Stomach (tissue), 9 donors: ENCODE results near the gene PLCB1. TPM values are rescaled to one million over a fixed set of nuclear protein-coding genes. Genes with fewer than 3 reads are reported as not detected.

Experiments
- DNase-seq, 2 donors: peaks; one replicate each; pipeline versions ENCODE4 v3.0.0 to v3.0.0-alpha.2; 2013 to 2019
- H3K27ac ChIP-seq, 5 donors: fragments of 200-600 bp in 4 of 5; sonication (generic) in 4 of 5; one replicate each; pipeline ENCODE4 v1.5.1; 2013 to 2019; ENCODE audit warnings: mild to moderate bottlenecking in 1 of 5, moderate library complexity in 1 of 5
- H3K27me3 ChIP-seq, 3 donors: fragments of 200-600 bp; sonication (generic); one replicate each; pipeline ENCODE4 v1.5.1; 2017 to 2019; ENCODE audit warnings: mixed run types in 1 of 3
- H3K36me3 ChIP-seq, 4 donors: fragments of 200-600 bp; sonication (generic); 1 replicate in 3 of 4; 2 replicates in 1 of 4; pipeline ENCODE4 v1.5.1; 2016 to 2019
- H3K4me1 ChIP-seq, 4 donors: fragments of 200-600 bp; sonication (generic); one replicate each; pipeline ENCODE4 v1.5.1; 2016 to 2019
- H3K4me3 ChIP-seq, 4 donors: fragments of 200-600 bp; sonication (generic) in 3 of 4; one replicate each; pipeline ENCODE4 v1.5.1; 2016 to 2019; ENCODE audit warnings: mild to moderate bottlenecking in 1 of 4
- H3K9me3 ChIP-seq, 4 donors: fragments of 200-600 bp; sonication (generic); one replicate each; pipeline ENCODE4 v1.5.1; 2016 to 2019
- CTCF ChIP-seq, 7 experiments: fragments of 450-650 bp in 4 of 7; fragments of 200-600 bp in 3 of 7; sonication (generic) in 3 of 7; IDR thresholded peaks; one replicate each; pipeline ENCODE4 v1.5.1; 2016 to 2019; ENCODE audit warnings: antibody characterized with exemption in 7 of 7, control low read depth in 2 of 7, mild to moderate bottlenecking in 1 of 7
- EP300 ChIP-seq: sonication (generic); formaldehyde crosslinking; IDR thresholded peaks from one replicate; pipeline ENCODE4 v1.6.1; 2017; ENCODE audit warnings: antibody characterized with exemption
- POLR2A ChIP-seq, 4 donors: fragments of 450-650 bp; IDR thresholded peaks; one replicate each; pipeline ENCODE4 v1.6.1; 2016; ENCODE audit warnings: antibody characterized with exemption in 4 of 4, control low read depth in 2 of 4, mild to moderate bottlenecking in 1 of 4, moderate library complexity in 1 of 4
- POLR2AphosphoS5 ChIP-seq, 3 donors: sonication (generic); formaldehyde crosslinking; IDR thresholded peaks; one replicate each; pipeline ENCODE4 v1.6.1; 2016; ENCODE audit warnings: antibody characterized with exemption in 3 of 3
- WGBS, 5 donors: extraction: QIAGEN DNeasy Blood & Tissue Kit in 3 of 5; methylation state at CpG; one replicate each; pipeline versions ENCODE4 v1.1.5 to v1.1.7; 2013 to 2018; 5-methylcytosine and 5-hydroxymethylcytosine counted together
- intact Hi-C: fragments of 100-400 bp; cut with DNase I; formaldehyde crosslinking; loops from one replicate; pipeline ENCODE4 v1.15.1; 2023; ENCODE audit warnings: low total_unique reads
- polyA plus RNA-seq, 3 donors: library from polyadenylated mRNA; stranded (reverse); fragments of 200-250 nt; gene quantifications; one replicate each; pipeline ENCODE4 v1.2.3, GENCODE V29; 2013
- total RNA-seq, 5 donors: library from RNA; depleted of rRNA; stranded (reverse); fragments of >200 nt; gene quantifications; one replicate each; pipeline versions ENCODE4 v1.1.0 to v1.2.3, GENCODE V29; 2014 to 2016
- donor health status: healthy with polysubstance abuse.
- donor health status: Bipolar disorder and iron deficiency.
- donor health status: healthy.

PLCB1 gene
- total and polyA plus RNA-seq, 8 donors = 4.1 to 66.5 (median 11.7) TPM

DNA sequence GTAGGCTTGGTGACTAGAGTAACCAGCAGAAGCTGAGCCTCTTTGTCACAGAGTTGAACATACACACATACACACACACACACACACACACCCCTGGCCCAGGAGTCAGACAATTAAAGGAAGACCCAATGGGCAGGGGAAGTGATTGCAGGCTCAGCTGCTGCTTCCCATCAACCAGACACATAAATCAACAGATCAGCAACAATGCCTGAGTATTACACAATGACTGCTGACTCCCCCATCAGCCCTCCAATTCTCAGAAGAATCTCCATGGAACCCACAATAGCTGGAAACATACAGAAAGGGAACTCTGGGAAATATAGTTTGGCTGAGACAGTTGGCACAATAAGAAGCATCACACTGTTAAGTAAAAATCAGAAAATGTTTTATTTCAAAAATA lies 666.4 kb downstream of the PLCB1 start:
- no peaks in the 10 kb centered on the region for H3K36me3 ChIP-seq
- peaks cover 0 to 6% (median 0%) of the 10 kb centered on the region in 4 donors for H3K4me1 ChIP-seq
- TF ChIP-seq POLR2AphosphoS5 (IDR thresholded peaks at IDR 0.05) (no peak), EP300 (no peak), POLR2A (IDR thresholded peaks at IDR 0.05) (no peak), CTCF (IDR thresholded peaks at IDR 0.05) (no peak)
- peak in 1 of 2 donors; percentile 22 for DNase-seq
- H3K27ac ChIP-seq = peak overlapping the region in 1 of 5 donors; percentile 17
- H3K4me3 ChIP-seq = no peak overlapping the region
- intact Hi-C loops = no loop called here
- no peaks in the 10 kb centered on the region for H3K9me3 ChIP-seq
- H3K27me3 ChIP-seq = no peaks in the 10 kb centered on the region

DNA sequence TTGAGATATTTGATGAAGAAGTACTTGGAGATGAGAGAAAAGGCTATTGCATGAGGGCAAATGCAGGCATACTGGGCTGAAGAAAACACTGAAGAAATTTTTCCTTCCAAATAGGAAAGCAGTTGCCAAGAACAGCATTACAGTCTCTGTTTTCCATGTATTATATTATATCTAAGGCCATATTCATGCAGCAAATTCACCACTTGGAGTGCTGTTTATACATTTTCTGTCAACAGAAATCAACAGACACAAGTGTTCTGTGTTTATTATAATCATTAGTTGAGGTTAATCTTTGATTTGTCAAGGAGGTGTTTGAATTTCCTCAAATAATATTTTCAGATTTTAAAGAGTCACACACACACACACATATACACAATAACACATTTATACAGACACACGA lies 668.0 kb downstream of the PLCB1 start:
- TF ChIP-seq CTCF (IDR thresholded peaks at IDR 0.05) (no peak), POLR2AphosphoS5 (IDR thresholded peaks at IDR 0.05) (no peak), POLR2A (IDR thresholded peaks at IDR 0.05) (no peak), EP300 (no peak)
- Histone ChIP-seq H3K36me3 (no peaks in the 10 kb centered on the region), H3K4me3 (no peak overlapping the region), H3K9me3 (no peaks in the 10 kb centered on the region), H3K27ac (no peak overlapping the region), H3K4me1 (peaks cover 0 to 6% (median under 1%) of the 10 kb centered on the region in 4 donors), H3K27me3 (no peaks in the 10 kb centered on the region)
- WGBS, 5 donors = 3 to 94% (median 75%) methylated on average over 1 of the region's 1 CpG
- no peak for DNase-seq
- intact Hi-C loops = no loop called here

DNA sequence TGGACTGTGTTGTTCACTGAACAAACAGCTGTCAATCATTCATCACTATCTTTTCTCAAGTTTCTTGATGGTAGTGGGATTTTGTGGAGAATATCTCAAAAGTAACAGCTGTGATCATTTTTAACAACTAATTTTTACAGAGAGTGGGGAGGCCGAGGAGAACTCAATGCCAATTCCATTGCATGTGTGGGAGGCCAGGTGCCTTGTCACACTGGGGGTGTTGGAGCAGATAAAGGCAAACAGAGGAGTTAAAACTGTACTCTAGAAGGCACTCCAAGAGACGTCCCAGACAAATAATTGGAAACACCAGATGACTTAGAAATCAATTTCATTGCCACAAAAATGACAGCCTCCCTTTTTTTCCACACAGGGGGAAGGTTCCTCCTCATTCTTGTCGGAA lies 669.6 kb downstream of the PLCB1 start:
- intact Hi-C loops = no loop called here
- TF ChIP-seq POLR2AphosphoS5 (IDR thresholded peaks at IDR 0.05) (no peak), POLR2A (IDR thresholded peaks at IDR 0.05) (no peak), EP300 (no peak)
- Histone ChIP-seq H3K4me3 (no peak overlapping the region), H3K4me1 (peaks cover 0 to 10% (median 0%) of the 10 kb centered on the region in 4 donors), H3K36me3 (no peaks in the 10 kb centered on the region), H3K27me3 (no peaks in the 10 kb centered on the region), H3K27ac (no peak overlapping the region), H3K9me3 (no peaks in the 10 kb centered on the region)
- 85 to 92% (median 88%) methylated on average over 3 of the region's 3 CpGs for WGBS, 5 donors
- no peak for DNase-seq

- no peak overlapping the region for H3K4me3 ChIP-seq
- no peaks in the 10 kb centered on the region for H3K27me3 ChIP-seq
- TF ChIP-seq CTCF (IDR thresholded peaks at IDR 0.05) = no peak
- TF ChIP-seq POLR2A (IDR thresholded peaks at IDR 0.05) = no peak
- no peak for TF ChIP-seq EP300
- TF ChIP-seq POLR2AphosphoS5 (IDR thresholded peaks at IDR 0.05) = no peak
- no peaks in the 10 kb centered on the region for H3K36me3 ChIP-seq
- H3K9me3 ChIP-seq = no peaks in the 10 kb centered on the region
- intact Hi-C loops = no loop called here
- H3K27ac ChIP-seq = no peak overlapping the region
- 50 to 71% (median 68%) methylated on average over 2 of the region's 2 CpGs for WGBS, 5 donors
- DNase-seq = no peak
- H3K4me1 ChIP-seq = peaks cover under 1 to 17% (median 4%) of the 10 kb centered on the region in 4 donors
These were observed 671.0 kb downstream of the PLCB1 start for GRCh38 chr20:8803065-8803464.

- TF ChIP-seq CTCF (IDR thresholded peaks at IDR 0.05) = no peak
- no peak for TF ChIP-seq POLR2A (IDR thresholded peaks at IDR 0.05)
- TF ChIP-seq POLR2AphosphoS5 (IDR thresholded peaks at IDR 0.05) = no peak
- no peak for TF ChIP-seq EP300
- Histone ChIP-seq H3K4me1 (peaks cover 4 to 26% (median 12%) of the 10 kb centered on the region in 4 donors), H3K27me3 (no peaks in the 10 kb centered on the region), H3K27ac (no peak overlapping the region), H3K4me3 (no peak overlapping the region), H3K9me3 (no peaks in the 10 kb centered on the region), H3K36me3 (no peaks in the 10 kb centered on the region)
- intact Hi-C loops = no loop called here
- DNase-seq = no peak
- WGBS, 5 donors = 91 to 97% (median 92%) methylated on average over 6 of the region's 6 CpGs
These were observed 671.9 kb downstream of the PLCB1 start for GRCh38 chr20:8803941-8804340.
